Common myeloid progenitor, CD34-positive (primary cell): ENCODE measurements around the gene RPGR. TPM values are rescaled to one million over a fixed set of nuclear protein-coding genes. Genes with fewer than 3 reads are reported as not detected.

ENCODE experiments used
- CTCF ChIA-PET: fragments of 350-600 bp; sonication (Branson Sonifier 250); formaldehyde crosslinking; loops from one replicate; lab custom pipeline; 2021; ENCODE audit warnings: antibody characterized with exemption; lab: Charles Lee
- POLR2A ChIA-PET: fragments of 350-600 bp; sonication (Branson Sonifier 250); formaldehyde crosslinking; loops from one replicate; lab custom pipeline; 2021; ENCODE audit warnings: antibody characterized with exemption; lab: Charles Lee
- DNase-seq, 3 donors: peaks; one replicate each; pipeline versions ENCODE4 v3.0.0 to v3.0.0-alpha.2; 2013
- H3K27ac ChIP-seq, 2 experiments: 1 replicate in 1 of 2; 2 replicates in 1 of 2; pipeline ENCODE4 v1.7.0; 2013; ENCODE audit warnings: inconsistent platforms in 2 of 2, low read length in 2 of 2, mild to moderate bottlenecking in 2 of 2, low read depth in 1 of 2, moderate library complexity in 1 of 2; ENCODE audit not compliant: severe bottlenecking in 2 of 2, insufficient read depth in 1 of 2, poor library complexity in 1 of 2
- H3K27me3 ChIP-seq, 5 experiments: replicated peaks in 2 of 5; 1 replicate in 3 of 5; 2 replicates in 2 of 5; pipeline versions ENCODE4 v1.6.1 to v1.7.0; 2013; ENCODE audit warnings: low read length in 4 of 5, mild to moderate bottlenecking in 2 of 5, moderate library complexity in 2 of 5, inconsistent platforms in 1 of 5; ENCODE audit not compliant: insufficient read depth in 5 of 5, control insufficient read depth in 4 of 5
- H3K36me3 ChIP-seq, 4 experiments: 1 replicate in 2 of 4; 2 replicates in 2 of 4; pipeline versions ENCODE4 v1.6.1 to v1.7.0; 2013; ENCODE audit warnings: low read length in 3 of 4, control low read depth in 1 of 4, mild to moderate bottlenecking in 1 of 4; ENCODE audit not compliant: control insufficient read depth in 4 of 4, insufficient read depth in 4 of 4
- H3K4me1 ChIP-seq, 4 experiments: 1 replicate in 3 of 4; 2 replicates in 1 of 4; pipeline versions ENCODE4 v1.6.1 to v1.7.1; 2013; ENCODE audit warnings: low read length in 3 of 4, mild to moderate bottlenecking in 3 of 4, control low read depth in 1 of 4, inconsistent platforms in 1 of 4, moderate library complexity in 1 of 4; ENCODE audit not compliant: control insufficient read depth in 4 of 4, insufficient read depth in 4 of 4; ENCODE audit errors: control extremely low read depth in 1 of 4
- H3K4me3 ChIP-seq, 7 experiments: 1 replicate in 4 of 7; 2 replicates in 3 of 7; pipeline versions ENCODE4 v1.5.1 to v1.7.0; 2013; ENCODE audit warnings: mild to moderate bottlenecking in 7 of 7, low read length in 6 of 7, moderate library complexity in 6 of 7, inconsistent platforms in 2 of 7, low read depth in 2 of 7, control low read depth in 1 of 7; ENCODE audit not compliant: insufficient read depth in 4 of 7, control insufficient read depth in 1 of 7; ENCODE audit errors: extremely low read depth in 1 of 7
- H3K9me3 ChIP-seq, 5 experiments: 1 replicate in 4 of 5; 2 replicates in 1 of 5; pipeline versions ENCODE4 v1.6.1 to v1.7.1; 2013; ENCODE audit warnings: low read length in 4 of 5, mild to moderate bottlenecking in 2 of 5, inconsistent platforms in 1 of 5, low read depth in 1 of 5, moderate library complexity in 1 of 5; ENCODE audit not compliant: control insufficient read depth in 4 of 5, insufficient read depth in 2 of 5; ENCODE audit errors: control extremely low read depth in 1 of 5
- WGBS: methylation state at CpG from one replicate; pipeline ENCODE4 v1.1.5; 2013; ENCODE audit not compliant: insufficient coverage; 5-methylcytosine and 5-hydroxymethylcytosine counted together
- polyA plus RNA-seq: library from polyadenylated mRNA; unstranded; fragments of 120-200 nt; gene quantifications from one replicate; pipeline ENCODE4 v1.2.1, GENCODE V29; 2013

Gene RPGR, protein sequence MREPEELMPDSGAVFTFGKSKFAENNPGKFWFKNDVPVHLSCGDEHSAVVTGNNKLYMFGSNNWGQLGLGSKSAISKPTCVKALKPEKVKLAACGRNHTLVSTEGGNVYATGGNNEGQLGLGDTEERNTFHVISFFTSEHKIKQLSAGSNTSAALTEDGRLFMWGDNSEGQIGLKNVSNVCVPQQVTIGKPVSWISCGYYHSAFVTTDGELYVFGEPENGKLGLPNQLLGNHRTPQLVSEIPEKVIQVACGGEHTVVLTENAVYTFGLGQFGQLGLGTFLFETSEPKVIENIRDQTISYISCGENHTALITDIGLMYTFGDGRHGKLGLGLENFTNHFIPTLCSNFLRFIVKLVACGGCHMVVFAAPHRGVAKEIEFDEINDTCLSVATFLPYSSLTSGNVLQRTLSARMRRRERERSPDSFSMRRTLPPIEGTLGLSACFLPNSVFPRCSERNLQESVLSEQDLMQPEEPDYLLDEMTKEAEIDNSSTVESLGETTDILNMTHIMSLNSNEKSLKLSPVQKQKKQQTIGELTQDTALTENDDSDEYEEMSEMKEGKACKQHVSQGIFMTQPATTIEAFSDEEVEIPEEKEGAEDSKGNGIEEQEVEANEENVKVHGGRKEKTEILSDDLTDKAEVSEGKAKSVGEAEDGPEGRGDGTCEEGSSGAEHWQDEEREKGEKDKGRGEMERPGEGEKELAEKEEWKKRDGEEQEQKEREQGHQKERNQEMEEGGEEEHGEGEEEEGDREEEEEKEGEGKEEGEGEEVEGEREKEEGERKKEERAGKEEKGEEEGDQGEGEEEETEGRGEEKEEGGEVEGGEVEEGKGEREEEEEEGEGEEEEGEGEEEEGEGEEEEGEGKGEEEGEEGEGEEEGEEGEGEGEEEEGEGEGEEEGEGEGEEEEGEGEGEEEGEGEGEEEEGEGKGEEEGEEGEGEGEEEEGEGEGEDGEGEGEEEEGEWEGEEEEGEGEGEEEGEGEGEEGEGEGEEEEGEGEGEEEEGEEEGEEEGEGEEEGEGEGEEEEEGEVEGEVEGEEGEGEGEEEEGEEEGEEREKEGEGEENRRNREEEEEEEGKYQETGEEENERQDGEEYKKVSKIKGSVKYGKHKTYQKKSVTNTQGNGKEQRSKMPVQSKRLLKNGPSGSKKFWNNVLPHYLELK
- 21.3 TPM for polyA plus RNA-seq

DNA sequence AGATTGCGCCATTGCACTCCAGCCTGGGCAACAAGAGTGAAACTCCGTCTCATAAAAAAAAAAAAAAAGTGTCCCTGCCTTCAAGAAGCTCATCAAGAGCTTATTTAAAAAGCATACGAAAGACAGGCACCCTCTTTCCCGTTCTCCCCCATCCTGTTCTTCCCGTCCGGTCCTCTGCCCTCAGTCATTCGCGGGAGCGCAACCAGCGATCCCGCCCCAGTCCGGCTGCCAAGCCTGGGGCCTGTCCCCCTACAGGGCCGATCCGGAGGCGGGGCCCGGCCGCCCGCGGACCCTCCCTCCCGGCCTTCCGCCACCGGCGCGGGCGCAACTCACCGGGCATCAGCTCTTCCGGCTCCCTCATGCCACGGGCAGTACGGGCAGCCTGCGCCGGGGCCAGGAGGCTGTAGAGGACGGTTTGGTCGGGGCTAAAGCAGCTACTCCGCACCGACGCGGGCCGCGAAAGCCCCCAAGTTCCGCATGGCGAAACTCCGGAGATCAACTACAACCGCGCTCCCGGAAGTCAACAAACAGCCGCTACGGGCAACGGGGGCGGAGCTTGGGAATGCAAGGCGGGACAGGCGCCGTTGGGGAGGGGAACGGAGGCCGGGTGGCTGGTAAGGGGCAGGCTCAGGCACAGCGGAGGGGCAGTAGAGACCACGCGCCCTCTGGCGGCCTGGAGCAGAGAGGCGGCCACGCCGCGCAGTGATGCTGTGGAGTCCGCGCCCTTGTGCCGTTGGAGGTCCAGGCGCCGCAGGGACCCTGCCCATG is at the start of gene RPGR:
TSS of gene RPGR (minus strand) at position 503 of the 768 bp plus-strand sequence. CDS start at position 361, 142 bp downstream.
- peak within 1 kb of the TSS; percentile 59 to 86 (median 73) for H3K4me3 ChIP-seq
- WGBS, result 29% methylated on average over 61 of the region's 67 CpGs
- H3K27me3 ChIP-seq, result no peaks in the 10 kb centered on the region
- peaks cover 0 to 3% (median 0%) of the 10 kb centered on the region in 5 experiments for H3K9me3 ChIP-seq
- H3K36me3 ChIP-seq, result no peaks in the 10 kb centered on the region
- peaks cover 4 to 16% (median 6%) of the 10 kb centered on the region in 4 experiments for H3K4me1 ChIP-seq
- peak within 1 kb of the TSS; percentile 91 to 95 for H3K27ac ChIP-seq
- CTCF ChIA-PET, result interaction anchor here (0.9 to 2.3 kb wide), 11 partner anchors 9 to 137 kb away, joined by 3 to 11 read pairs (median 4); no protein-coding TSS in a partner anchor
- peak; percentile 93 to 97 (median 97) for DNase-seq
- POLR2A ChIA-PET, result interaction anchor here (0.5 to 0.6 kb wide), 3 partner anchors 11 to 793 kb away, joined by 3 to 4 read pairs (median 3); no protein-coding TSS in a partner anchor

DNA sequence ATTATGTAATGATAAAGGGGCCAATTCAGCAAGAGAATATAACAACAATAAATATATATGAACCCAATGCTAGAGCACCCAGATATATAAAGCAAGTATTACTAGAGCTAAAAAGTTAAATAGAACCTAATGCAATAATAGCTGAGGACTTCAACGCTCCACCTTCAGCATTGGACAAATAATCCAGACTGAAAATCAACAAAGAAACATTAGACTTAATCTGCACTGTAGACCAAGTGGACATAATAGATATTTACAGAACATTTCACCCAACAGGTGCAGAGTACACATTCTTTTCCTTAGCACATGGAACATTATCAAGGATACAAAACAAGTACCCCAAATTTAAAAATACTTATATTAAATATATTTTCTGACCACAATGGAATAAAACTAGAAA is 49.4 kb upstream of the RPGR start:
- DNase-seq, result no peak
- CTCF ChIA-PET, result no interaction called here
- Histone ChIP-seq H3K4me1 (no peaks in the 10 kb centered on the region), H3K9me3 (no peaks in the 10 kb centered on the region), H3K4me3 (no peak overlapping the region), H3K27ac (no peak overlapping the region), H3K27me3 (no peaks in the 10 kb centered on the region), H3K36me3 (no peaks in the 10 kb centered on the region)
- 60% methylated on average over 1 of the region's 1 CpG for WGBS
- POLR2A ChIA-PET, result no interaction called here

DNA sequence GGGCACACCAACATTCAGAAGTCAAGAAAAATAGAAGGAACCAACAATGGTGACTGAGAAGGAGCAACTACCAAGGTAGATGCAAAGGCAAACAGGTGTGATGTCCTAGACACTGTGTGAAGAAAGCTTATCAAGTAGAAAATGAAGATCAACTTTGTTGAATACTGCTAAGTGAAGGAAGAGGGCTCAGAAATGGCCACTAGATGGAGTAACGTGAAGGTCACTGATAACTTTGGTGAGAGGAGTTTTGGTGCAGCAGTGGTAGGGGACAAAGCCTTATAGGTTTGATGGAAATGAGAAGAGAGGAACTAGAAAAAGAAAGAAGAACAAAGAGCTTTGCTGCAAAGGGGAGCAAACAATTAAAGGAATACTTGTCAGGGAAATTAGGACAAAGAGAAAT is 48.6 kb upstream of the RPGR start:
- H3K4me3 ChIP-seq, result no peak overlapping the region
- H3K36me3 ChIP-seq, result no peaks in the 10 kb centered on the region
- no peaks in the 10 kb centered on the region for H3K4me1 ChIP-seq
- H3K9me3 ChIP-seq, result no peaks in the 10 kb centered on the region
- CTCF ChIA-PET, result no interaction called here
- no peaks in the 10 kb centered on the region for H3K27me3 ChIP-seq
- 27% methylated on average over 1 of the region's 1 CpG for WGBS
- POLR2A ChIA-PET, result interaction anchor here (0.7 kb wide), 1 partner anchor 10 kb away, joined by 4 read pairs; no protein-coding TSS in a partner anchor
- peak; percentile 11 to 44 (median 37) for DNase-seq
- no peak overlapping the region for H3K27ac ChIP-seq

DNA sequence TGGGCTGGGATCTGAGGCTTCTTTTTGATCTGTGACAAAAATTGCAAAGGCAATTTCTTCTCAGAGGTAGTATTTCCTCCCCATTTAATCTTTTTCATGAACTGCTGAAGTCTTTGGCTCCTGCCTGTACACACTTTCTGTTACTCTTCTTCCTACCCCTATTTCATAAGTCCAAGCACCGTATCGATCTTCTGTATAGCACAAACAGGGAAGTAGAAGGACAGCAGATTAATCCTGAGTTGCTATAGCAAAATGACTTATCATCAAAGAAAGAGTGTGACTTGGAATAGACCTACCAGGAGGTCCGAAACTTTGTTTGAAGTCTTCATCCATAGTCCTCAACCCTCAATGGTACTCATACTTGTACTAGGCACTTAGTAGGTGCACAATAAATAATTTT is 47.1 kb upstream of the RPGR start:
- Histone ChIP-seq H3K36me3 (no peaks in the 10 kb centered on the region), H3K27me3 (no peaks in the 10 kb centered on the region), H3K4me1 (no peaks in the 10 kb centered on the region), H3K9me3 (no peaks in the 10 kb centered on the region), H3K27ac (no peak overlapping the region), H3K4me3 (no peak overlapping the region)
- POLR2A ChIA-PET, result no interaction called here
- CTCF ChIA-PET, result no interaction called here
- DNase-seq, result no peak
- WGBS, result 100% methylated on average over 1 of the region's 3 CpGs

DNA sequence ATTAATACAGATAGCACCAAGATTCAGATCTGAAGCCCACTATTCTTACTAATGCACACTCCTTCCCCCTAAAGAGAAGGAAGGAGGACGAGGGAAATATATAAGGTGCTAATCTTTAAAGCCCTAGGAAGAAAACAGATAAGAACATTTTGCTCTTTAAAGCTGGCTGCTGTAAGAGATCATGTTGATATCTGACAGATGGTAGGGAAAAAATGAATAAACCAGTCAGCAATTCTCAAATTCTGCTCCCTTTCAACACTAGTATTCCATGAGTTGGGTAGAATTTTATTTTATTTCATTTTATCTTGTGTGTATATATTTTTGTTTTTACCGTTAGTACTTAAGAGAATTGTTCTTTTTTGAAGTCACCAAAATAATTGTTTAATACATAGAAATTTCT is 44.3 kb upstream of the RPGR start:
- H3K4me1 ChIP-seq, result no peaks in the 10 kb centered on the region
- no peaks in the 10 kb centered on the region for H3K27me3 ChIP-seq
- no peaks in the 10 kb centered on the region for H3K9me3 ChIP-seq
- POLR2A ChIA-PET, result no interaction called here
- no CpG with 5 or more reads among the region's 2 CpGs for WGBS
- no peak for DNase-seq
- CTCF ChIA-PET, result no interaction called here
- no peak overlapping the region for H3K4me3 ChIP-seq
- no peak overlapping the region for H3K27ac ChIP-seq
- H3K36me3 ChIP-seq, result no peaks in the 10 kb centered on the region

DNA sequence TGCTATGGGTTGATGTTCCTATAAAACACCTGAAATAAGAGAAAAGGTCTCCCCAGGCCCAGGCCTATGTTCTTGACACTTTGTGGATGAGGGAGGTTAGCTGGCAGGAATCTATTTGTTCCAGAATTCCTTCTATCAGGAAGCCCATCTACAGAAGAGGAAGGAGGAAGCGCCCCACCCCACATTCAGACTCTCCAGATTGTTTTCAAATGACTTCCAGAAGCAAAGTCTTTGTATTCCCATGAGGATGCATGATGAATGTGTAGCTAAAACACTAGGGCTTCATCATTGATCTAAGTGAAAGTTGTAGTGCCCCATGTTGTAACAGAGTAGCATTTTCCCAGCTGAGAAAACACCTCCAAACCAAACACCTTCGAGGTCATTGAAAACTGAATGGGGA is 41.5 kb upstream of the RPGR start:
- WGBS, result no CpG with 5 or more reads among the region's 2 CpGs
- no peaks in the 10 kb centered on the region for H3K9me3 ChIP-seq
- no peak overlapping the region for H3K4me3 ChIP-seq
- CTCF ChIA-PET, result no interaction called here
- peaks cover 0 to 3% (median 0%) of the 10 kb centered on the region in 5 experiments for H3K27me3 ChIP-seq
- POLR2A ChIA-PET, result no interaction called here
- no peak for DNase-seq
- H3K36me3 ChIP-seq, result no peaks in the 10 kb centered on the region
- no peak overlapping the region for H3K27ac ChIP-seq
- H3K4me1 ChIP-seq, result no peaks in the 10 kb centered on the region
